Stimulated activated CD4-positive, alpha-beta T cell treated with anti-CD3 and anti-CD28 coated beads, Interleukin-1b, Interleukin-23, amount 100 ng/mL, for 1 hour (primary cell): ENCODE measurements around the gene CELF5.
"Not testable (repeated sequence)": the region's sequence is repeated elsewhere in the genome, so short reads cannot be mapped to it uniquely, and the experiment has no call there.

ENCODE experiments used
- DNase-seq, 2 donors: peaks; one replicate each; pipeline ENCODE4 v3.0.0-alpha.2; 2020; ENCODE audit warnings: low read depth in 2 of 2

Gene CELF5

GRCh38 chr19:3207461-3208242 lies 16.8 kb upstream of the CELF5 start:
- no peak for DNase-seq

DNA sequence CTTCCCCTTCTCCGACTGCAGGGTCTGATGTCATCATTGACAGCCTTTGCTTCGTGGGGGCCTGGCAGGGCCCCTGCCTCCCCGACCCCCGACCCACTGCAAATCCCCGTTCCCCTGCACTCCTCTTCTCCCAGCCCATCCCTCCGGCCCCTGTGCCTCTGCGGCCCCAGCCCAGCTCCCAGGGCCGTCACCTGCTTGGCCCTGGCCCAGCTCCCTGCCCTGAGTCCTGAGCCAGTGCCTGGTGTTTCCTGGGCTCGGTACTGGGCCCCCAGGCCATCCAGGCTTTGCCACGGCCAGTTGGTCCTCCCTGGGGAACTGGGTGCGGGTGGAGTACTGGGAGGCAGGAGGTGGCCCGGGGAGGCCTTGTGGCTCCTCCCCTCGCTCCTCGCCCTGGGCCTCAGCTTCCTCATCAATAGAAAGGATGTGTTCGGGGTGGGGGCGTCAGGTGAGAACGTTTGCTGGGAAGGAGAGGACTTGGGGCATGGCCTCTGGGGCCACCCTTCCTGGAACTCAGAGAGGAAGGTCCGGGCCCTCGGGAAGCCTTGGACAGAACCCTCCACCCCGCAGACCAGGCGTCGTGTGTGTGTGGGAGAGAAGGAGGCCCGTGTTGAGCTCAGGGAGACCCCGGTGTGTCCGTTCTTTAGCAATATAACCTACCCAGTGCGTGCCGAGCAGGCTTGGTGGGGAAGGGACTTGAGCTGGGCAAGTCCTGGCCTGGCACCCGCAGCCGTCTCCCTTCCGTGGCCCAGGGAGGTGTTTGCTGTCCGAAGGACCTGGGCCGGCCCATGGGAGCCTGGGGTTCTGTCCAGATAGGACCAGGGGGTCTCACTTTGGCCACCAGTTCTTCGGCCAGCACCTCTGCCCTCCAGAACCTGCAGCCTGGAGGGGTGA lies 15.9 kb upstream of the CELF5 start:
- DNase-seq: no peak

- DNase-seq: peak; percentile 23 to 61
These were observed 14.0 kb upstream of the CELF5 start for GRCh38 chr19:3210347-3211017.

DNA sequence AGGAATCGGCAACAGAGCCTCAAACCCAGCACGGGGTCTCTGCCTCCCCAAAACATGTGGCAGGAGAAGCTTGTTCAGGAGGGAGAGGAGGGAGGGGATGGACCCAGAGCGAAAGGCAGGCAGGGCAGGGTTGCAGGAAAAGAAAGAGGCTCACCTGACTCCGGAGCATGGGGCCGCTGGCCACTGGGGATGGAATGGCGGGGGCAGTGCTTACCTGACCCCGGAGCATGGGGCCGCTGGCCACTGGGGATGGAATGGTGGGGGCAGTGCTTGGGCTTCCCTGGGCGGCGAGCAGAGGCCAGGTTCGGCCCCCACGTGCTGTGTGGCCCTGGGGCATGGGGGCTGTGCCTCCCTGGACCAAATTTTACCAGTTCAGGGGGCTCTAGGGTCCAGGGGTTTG lies 13.3 kb upstream of the CELF5 start:
- DNase-seq: no peak

- DNase-seq: no peak
These were observed 11.3 kb upstream of the CELF5 start for GRCh38 chr19:3213159-3213558.

DNA sequence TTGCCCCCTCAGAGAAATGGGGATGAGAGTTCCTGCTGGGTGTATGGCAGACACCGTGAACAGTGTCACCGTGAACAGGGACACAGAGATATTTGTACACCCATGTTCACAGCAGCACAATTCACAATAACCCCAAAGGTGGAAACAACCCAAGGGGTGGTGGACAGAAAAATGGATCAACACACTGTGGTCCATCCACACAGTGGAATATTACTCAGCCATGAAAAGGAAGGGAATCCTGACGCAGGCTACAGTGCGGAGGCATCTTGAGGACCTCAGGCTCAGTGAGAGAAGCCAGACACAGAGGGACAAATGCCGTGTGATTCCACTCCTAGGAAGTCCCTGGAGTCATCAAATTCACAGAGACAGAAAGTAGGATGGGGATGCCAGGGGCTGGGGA lies 7.6 kb upstream of the CELF5 start:
- DNase-seq: no peak

DNA sequence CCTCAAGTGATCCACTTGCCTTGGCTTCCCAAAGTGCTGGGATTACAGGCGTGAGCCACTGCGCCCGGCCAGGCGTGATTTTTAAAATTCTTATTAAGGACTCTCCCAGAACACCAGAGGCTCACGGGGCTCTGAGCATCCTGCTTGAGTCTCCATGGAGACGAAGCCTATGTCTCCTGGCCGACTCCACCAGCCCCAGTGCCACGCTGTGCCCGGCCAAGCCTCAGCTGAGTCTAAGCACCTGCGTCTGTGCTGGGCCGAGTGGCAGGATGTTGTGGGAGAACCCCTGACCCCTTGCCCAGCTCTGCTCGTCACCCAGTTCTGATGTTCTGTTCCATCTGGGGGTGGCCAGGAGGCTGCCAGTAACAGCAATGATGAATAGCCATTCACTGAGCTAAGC lies 3.9 kb upstream of the CELF5 start:
- DNase-seq: no peak

DNA sequence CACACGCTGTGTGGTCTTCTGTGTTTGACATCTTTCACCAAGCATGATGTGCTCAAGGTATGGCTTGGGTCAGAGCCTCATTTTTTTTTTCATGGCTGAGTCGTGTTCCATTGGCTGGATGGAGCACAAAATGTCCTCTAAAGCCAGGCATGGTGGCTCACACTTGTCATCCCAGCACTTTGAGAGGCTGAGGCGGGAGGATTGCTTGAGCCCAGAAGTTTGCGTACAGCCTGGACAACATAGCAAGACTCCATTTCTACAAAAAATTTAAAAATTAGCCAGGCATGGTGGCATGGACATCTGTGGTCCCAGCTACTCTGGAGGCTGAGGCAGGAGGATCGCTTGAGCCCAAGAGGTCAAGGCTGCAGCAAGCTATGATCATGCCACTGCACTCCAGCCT lies 2.9 kb upstream of the CELF5 start:
- not testable (repeated sequence) for DNase-seq

- DNase-seq: no peak
These were observed 1.8 kb upstream of the CELF5 start for GRCh38 chr19:3222709-3223108.

DNA sequence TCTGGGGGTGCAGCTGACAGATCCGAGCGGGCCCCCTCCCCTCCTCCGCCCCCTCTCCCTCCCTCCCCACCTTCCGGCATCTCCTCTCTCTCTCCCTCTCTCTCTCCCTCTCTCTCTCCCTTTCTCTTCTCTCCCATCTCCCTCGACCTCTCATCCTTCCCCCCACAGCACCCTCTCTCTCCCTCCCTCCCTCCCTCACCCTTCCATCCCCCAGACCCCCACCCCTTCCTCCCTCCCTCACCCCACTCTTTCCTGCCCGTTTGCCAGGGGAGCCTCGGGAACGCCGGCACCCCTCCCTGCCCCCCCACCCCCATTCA lies 666 bp downstream of the CELF5 start:
- DNase-seq: no peak

DNA sequence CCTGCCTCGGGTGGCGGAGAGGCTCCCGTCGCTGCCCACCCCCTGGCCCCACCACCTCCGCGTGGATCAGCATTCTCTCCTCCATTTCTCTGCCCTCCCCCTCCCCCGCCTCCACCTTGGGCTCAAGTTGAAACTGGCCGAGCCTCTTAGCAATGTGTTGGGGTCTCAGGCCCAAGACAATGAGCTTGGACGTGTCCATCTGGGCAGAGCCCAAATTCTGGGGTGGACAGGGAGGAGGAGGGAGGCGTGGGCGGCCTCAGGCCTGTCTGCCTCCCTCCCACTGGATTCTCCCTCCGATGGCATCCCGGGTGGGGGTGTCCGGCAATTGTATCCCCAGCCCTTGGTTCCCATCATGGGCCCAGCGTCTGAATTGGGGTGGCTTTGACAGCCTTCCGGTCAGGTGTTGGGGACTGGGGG lies 1.2 kb downstream of the CELF5 start:
- no peak for DNase-seq

GRCh38 chr19:3227054-3227626 lies 2.7 kb downstream of the CELF5 start:
- no peak for DNase-seq

- DNase-seq: no peak
These were observed 4.9 kb downstream of the CELF5 start for GRCh38 chr19:3229346-3229743.

DNA sequence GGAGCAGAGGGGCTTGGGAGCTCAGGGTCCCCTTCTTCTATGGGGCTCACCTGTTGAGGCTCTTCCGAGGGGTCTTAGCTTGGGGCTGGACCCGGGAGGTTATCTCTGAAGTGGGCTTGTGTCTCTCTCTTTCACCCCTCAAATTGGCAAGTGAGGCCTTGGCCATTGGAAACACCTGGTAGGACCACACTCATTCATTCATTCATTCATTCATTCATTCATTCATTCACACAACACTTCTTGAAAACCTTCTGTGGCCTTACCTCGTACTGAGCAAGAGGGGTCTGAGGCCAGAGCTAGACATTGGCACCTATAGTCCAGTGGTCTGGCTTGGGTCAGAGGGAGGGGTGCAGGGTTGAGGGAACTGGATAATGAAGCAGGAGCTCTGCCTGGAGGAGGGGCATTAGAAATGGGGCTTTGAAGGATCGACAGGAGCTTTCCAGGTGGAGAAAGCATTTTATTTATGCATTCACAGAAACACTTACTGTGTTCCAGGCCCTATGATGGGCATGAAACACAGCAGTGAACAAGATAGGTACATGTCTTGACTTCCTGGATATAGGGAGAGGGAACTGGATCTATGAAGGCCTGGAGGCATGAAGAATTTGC lies 5.5 kb downstream of the CELF5 start:
- no peak for DNase-seq

- no peak for DNase-seq
These were observed 6.8 kb downstream of the CELF5 start for GRCh38 chr19:3231288-3231687.

DNA sequence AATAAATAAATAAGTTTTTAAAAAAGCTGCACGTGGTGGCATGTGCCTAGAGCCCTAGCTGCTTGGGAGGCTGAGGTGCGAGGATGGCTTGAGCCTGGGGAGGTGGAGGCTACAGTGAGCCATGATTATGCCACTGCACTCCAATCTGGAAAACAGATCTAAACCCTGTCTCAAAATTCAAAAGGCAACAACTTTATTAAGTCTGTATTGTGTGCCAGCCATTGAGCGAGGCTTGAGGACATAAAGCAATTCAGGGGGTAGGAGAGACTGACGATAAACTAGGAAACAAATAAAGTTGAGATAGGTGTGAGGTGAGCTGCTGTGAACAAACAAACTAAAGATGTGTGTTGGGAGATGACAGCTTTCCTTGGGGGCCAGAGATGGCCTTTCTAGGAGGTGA lies 8.7 kb downstream of the CELF5 start:
- no peak for DNase-seq

- DNase-seq: no peak
These were observed 9.4 kb downstream of the CELF5 start for GRCh38 chr19:3233831-3234230.

DNA sequence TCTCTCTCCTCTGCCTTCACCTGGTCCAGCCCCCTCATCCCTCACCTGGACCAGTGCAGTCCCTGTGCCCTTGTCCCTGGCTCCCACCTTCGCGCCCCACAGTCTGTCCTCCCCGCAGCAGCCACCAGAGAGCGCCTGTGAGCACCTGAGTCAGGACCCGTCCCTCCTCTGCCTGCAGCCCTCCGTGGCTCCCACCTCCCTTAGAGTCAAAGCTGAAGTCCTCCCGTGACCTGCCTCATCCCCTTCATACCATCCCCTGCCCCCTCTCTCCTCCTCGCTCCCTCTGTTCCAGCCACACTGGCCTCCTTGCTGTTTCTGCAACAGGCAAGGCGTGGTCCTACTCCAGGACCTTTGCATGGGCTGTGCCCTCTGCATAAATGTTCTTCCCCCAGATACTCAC lies 10.3 kb downstream of the CELF5 start:
- DNase-seq: no peak

- DNase-seq: not testable (repeated sequence)
These were observed 11.1 kb downstream of the CELF5 start for GRCh38 chr19:3235604-3236003.

DNA sequence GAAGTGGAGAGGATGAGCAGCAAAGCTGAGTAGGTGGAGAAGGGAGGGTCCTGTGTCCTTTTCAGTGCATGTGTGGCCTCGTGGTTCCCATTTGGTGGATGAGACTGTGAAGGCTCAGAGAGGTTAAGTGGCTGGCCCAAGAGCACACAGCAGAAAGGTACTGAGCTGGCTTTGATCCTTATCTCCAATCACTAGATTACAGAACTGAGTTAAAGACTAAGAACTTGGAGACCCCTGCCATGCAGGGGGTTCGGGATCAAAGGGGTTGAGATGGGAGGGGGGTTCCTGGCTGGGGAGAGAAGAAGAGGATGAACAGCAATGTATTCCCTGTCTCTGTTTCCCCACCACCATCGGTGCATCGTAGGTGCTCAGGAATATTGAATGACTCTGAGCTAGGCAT lies 11.8 kb downstream of the CELF5 start:
- DNase-seq: no peak

- DNase-seq: no peak
These were observed 13.7 kb downstream of the CELF5 start for GRCh38 chr19:3238066-3238561.

- DNase-seq: no peak
These were observed 14.9 kb downstream of the CELF5 start for GRCh38 chr19:3239367-3239766.
